Stimulated activated CD8-positive, alpha-beta memory T cell treated with anti-CD3 and anti-CD28 coated beads, Interleukin-4, amount 100 ng/mL, for 24 hours (primary cell): Measurements from ENCODE around the gene COL19A1.

Experiments used
- DNase-seq: peaks from one replicate; pipeline ENCODE4 v3.0.0-alpha.2; 2020; ENCODE audit warnings: low read depth

COL19A1 gene

DNA sequence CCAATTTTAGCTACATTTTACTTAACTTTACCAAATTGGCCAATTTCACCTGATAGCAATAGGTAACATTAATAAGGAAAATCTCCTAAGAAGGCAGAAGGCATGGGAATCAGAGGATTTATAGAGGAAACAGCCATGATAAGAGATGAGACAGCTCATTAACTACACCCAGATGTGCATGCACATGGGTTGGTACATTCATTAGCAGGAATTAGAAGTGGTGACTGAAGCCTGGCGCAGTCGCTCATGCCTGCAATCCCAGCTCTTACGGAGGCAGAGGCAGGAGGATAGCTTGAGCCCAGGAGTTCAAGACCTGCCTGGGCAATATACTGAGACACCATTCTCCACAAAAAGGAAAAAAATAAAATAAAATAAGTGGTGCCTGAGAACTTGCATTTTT, 263.0 kb downstream of the COL19A1 start:
- no peak for DNase-seq

DNA sequence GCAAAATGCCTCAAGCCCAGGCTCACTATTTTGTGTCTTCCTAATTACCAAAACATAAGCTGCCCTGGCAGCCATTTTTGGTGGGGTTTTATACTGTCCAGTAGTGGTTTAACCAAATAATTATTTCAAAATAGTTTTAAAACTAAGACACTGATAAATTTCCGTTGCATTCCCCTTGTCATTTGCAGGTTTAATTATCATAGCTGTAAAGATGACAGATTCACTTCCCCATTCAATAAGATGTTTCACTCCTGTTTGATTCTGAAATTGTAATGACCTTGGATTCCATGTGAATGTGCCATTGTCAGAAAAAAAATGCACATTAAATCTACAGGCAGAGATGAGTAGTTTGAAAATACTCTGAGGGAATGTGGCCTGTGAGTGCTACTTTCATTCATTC, 264.5 kb downstream of the COL19A1 start:
- DNase-seq: no peak

DNA sequence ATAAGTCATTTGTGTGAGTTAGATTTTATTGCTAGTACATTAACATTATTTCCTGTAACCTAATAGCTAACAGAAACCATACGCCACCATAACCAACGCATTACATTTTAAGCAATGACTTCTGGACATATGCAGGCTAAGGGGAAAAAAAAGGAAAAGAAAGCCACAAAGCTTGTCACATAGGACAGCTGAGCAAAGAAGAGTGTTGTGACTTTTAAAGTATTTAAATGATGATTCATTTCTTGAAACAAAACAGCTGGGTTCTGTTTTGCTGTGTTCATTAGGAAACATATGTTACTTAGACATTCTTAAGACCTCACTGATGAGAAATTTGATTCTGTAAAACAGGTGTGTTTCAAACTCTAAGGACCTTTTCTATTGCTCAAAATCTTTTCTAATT, 265.2 kb downstream of the COL19A1 start:
- no peak for DNase-seq

DNA sequence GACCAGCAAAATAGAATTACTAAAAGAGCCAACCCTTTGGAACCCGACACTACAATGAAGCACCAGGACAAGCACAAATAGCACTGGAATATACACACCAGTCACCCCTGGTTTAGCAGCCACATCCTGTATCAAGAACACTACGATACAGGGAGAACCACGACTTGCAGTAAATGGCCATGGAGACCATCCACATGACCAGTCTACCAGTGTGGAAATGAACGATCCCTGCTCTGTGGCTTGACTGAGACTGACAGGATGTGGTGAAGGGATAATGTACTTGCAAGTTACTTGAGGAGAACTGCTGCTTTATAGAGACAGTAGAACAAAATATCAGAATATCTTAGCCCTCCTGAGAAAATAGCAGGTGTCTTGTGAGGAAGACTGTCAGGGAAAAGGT, 266.9 kb downstream of the COL19A1 start:
- no peak for DNase-seq

DNA sequence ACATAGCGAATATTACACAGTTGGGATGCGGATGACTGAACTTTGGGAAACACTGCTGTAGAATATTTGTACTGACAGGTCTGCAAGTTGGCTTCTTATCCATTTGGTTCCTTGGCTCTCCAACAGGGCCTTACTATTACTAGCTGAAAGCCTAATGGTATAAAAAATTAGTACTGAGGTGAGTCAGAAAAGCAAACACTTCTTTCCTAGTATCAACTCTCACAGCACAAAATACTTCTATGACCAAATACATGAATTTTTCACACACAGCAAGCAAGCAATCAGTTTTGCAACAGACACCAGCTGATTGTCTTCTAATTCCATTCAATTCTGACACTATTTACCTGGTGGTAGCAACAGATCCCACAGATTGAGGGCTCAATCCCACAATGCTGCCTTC, 268.2 kb downstream of the COL19A1 start:
- DNase-seq: no peak

DNA sequence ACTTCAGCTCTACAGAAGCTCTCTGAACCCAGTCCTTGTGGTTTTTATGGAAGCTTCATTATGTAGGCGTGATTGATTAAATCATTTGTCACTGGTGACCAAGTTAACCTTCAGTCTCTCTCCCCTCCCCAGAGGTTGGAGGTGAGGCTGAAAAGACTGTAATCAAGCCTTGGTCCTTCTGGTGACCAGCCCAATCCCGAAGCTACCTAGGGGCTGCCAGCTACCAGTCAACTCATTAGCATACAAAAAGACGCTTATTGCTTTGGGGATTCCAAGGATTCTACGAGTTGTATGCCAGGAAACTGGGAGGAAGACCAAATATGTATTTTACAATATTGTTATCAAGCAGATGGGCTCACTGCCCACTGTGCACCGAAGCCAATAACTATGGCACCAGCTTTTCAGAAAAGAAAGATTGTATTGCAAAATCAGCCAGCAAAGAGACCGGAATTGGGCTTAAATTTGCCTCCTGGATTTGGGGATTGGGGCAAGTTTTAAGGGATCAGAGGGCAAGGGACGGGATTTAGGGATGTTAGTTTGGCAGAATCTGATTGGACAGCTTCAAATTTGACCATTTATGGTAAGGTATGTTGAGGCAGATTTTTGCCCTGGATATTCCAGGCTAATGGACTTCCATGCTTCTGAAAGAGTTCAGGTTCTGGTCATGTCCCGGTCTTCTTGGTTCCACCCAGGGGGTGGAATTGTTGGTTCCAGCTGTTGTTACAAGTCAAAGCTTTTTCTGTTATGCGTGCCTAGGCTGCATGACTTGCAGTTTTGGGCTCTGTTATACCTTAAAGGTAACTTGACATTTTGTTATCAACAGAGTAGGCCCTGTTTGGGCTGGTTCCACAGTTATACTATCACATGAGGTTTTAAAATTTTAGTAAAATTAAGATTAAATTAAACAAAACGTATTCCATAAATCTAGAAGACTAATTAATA, 269.1 kb downstream of the COL19A1 start:
- no peak for DNase-seq

DNA sequence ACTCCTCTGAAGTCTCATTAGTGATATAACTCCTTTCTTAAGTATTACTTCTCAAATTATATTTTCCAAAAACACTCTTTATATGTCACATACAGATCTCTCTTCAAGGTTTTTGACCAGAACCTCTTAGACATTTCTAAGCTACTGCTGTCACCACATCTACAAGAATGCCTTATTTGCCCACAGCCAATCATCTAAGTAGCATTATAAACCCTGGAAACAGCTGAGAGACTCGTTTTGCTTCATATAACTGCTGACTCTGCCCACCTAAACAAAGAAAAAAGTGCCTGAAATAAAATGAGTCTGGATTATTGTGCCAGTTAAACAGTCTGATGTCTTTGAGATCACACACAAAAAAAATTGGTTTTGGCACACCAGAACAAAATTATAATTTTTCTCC, 270.6 kb downstream of the COL19A1 start:
- no peak for DNase-seq

DNA sequence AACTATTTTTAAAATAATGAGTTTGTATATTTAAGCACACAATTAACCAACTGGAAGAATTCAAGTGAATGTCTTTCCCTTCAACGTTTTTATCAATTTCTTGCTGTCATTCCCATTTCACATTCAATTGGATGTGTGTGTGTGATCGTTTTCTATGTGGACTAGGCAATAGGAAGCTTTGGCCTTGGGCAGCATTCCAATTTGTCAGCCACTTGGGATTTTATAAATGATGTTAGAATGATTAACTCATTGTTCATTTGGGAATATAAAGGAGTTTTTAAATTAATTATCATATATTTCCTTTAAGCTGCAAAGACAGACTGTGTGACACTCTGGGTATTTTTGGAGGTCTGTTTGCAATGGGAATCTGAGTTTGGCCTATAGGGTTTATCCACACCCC, 274.1 kb downstream of the COL19A1 start:
- no peak for DNase-seq

DNA sequence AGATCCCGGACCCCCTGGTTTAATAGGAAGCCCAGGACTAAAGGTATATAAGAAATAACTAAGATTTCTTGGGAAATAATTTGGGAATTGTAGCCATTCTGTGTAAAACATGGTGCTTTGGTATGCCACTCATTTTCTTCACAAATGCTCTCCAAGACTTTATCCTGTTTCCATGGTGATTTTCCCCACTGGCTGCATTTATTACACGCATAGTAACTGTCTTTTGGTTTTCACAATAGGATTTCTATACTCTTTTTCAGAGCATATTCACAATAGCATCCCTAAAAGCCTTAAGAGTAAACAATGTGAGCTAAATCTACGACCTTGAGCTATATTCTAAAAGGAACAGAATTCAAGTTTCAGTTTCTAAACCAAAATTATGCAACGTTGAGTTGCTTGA, 275.7 kb downstream of the COL19A1 start:
- DNase-seq: no peak

DNA sequence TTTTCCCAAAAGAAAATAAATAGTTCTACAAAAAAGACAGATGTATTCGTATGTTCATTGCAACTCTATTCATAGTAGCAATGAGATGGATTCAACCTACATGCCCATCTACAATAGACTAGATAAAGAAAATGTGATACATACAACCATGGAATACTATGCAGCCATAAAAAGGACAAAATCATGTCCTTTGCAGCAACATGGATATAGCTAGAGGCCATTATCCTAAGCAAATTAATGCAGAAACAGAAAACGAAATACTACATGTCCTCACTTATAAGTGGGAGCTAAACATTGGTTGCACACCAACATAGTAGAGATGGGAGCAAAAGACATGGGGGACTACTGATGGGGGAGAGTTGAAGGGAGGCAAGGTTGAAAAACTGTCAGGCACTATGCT, 278.8 kb downstream of the COL19A1 start:
- no peak for DNase-seq

DNA sequence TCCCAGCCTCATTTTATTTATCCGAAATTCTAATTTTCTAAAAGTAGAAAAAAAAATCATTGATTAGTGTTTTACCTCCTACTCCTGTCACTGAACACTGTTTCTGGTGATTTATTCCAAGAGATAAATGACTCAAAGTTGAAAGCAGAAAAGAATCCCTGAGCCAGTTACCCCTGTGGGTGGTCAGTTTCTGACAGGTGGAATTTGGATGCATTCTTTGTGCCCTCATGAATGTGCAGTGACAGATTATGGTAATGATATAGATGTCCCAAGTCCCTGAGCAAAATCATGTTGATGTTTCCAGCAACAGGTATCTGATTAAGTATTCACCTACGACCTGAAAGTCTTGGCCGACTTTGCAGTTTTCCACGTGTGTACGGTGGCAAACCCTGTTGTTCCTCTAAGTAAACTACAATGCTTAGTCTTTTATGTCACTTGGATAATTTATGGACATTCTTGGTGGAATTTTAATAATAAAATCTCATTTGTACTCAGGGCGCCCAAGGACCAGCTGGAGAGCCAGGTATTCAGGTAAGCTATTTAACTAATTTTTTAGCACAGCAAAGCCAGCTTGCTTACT, 282.9 kb downstream of the COL19A1 start:
- DNase-seq: no peak

DNA sequence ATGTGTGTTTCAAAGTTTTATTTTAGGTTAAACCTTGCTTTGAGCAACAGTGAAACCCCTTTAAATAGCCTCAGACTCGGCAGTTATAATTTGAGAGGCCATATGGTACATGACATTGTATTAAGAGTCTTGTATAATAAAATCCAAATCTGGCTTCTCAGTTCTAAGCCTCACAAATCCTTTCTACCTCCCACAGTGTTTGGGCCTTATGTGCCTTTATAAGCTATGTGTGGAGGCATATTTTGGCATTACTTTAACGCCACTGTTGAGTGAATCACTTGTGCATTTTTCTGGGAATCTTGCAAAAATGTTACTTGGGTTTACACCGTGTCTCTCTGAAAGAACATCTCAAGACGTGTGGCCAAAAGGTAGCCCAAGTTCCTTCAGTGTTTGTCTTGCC, 284.2 kb downstream of the COL19A1 start:
- DNase-seq: no peak

DNA sequence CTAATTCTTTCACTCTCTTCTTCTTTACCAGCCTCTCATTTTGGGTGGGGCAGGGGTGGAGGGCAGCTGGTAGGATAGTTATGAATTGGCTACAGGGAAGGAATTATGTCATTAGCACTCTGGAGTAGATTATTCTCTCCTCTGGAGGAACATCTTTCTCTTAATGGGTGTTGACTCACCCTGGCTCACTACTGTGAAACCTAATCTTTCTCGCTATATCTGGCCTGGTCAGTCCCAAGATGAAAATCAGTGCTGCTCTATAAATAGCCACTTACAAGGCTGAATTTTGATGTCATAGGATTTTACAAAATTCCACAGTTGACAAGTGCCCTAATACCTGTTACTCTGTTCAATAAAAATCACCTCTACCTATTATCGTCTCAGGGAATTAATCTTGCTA, 285.3 kb downstream of the COL19A1 start:
- no peak for DNase-seq

DNA sequence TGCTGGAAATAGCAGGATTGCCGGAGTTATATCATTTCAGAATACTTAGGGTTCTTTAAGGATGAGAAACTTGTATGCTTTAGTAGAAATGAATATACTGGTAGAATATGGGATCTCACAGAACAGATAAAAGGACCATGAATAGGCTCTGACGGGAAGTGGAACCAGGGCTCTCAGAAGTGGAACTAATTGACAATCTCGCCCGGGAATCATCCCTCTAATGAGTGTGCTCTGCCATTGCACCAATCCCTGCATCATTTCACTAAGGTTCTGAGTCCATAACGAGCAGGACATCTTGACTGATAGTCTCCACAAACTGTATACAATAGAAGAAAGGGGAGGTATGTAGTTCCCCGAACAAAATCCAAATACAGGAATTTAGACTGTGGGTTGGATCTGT, 286.4 kb downstream of the COL19A1 start:
- no peak for DNase-seq

DNA sequence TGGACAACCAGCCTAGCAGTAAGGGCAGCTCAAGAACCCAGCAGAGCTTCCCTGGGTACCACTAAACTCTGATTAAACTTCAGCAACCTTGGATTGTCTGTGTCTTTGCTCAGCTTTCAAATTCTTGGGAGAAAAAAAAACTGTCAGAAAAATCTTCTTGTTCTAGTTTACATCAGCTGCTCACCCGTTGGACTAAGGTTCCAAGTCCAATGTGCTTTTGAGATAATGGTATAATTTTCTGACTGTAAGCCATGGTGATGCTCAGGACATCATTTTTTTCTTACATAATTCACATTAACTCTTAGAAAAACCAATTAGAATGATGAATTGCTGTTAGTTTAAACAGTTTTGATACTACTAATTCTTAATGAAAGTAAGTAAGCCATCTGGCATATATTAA, 290.7 kb downstream of the COL19A1 start:
- no peak for DNase-seq

DNA sequence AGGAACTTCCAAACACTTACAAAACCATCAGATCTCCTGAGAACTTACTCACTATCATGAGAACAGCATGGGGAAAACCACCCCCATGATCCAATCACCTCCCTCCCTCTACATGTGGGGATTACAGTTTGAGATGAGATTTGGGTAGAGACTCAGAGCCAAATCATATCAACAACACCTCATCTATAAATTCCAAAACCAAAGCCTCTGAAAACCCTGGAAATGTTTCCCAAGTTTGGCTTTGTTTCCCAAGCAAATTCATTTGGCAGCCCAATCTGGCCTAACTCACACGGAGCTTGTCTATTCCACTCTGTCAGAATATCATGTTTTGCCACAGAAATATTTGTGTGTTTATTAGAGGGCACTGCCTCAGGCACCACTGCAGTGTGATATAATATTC, 293.9 kb downstream of the COL19A1 start:
- DNase-seq: no peak

DNA sequence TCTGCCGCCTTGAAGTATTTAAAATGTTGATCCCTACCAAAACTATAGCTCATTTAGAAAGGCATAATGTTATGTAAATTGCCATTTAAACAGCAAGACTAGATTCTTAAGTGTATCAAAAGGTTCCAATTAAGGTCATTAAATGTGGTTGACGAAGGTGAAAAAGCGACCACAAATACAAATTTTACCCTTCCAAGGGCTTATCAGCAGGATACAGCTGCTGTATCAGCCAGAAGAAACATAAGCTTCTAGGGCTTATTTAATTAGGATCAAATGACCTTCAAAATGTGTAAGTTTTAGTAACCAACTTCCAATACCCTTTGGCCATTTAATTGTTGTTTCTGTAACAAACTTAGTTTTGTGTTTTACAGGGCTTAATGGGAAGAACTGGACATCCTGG, 296.6 kb downstream of the COL19A1 start:
- no peak for DNase-seq

DNA sequence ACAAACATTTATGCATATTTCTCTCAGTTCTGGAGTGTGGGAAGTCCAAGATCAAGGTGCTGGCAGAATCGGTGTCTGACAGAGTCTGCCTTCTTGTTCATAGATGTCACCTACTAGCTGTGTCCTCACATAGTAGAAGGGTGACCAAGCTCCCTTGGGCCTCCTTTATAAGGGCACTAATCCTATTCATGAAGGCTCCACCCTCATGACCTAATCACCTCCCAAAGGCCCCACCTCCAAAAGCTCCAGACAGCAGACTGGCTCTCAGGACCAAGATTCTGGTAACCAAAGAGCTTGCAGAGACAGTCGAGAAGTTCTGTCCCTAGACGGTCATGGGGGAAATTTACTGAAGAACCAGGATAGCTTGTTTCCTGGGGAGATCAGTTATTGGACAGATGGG, 297.4 kb downstream of the COL19A1 start:
- no peak for DNase-seq

DNA sequence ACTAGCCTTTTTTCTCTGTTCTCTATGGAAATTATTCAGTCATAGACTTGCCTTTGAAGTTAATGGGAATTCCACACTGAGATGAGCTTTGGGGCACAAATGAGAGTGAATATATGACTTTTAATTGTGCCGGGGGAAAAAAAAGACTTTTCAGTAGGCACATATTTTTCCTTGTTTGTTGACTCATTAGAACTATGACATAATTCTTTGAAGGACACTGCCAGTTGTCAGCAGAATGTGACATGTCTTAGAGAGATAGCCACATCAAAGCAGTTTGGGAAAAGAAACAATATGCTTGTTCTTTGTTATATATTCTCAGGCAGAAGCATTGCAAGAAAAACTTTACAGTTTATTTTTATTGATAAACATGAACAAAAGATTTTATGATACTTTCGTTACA, 298.2 kb downstream of the COL19A1 start:
- DNase-seq: no peak

DNA sequence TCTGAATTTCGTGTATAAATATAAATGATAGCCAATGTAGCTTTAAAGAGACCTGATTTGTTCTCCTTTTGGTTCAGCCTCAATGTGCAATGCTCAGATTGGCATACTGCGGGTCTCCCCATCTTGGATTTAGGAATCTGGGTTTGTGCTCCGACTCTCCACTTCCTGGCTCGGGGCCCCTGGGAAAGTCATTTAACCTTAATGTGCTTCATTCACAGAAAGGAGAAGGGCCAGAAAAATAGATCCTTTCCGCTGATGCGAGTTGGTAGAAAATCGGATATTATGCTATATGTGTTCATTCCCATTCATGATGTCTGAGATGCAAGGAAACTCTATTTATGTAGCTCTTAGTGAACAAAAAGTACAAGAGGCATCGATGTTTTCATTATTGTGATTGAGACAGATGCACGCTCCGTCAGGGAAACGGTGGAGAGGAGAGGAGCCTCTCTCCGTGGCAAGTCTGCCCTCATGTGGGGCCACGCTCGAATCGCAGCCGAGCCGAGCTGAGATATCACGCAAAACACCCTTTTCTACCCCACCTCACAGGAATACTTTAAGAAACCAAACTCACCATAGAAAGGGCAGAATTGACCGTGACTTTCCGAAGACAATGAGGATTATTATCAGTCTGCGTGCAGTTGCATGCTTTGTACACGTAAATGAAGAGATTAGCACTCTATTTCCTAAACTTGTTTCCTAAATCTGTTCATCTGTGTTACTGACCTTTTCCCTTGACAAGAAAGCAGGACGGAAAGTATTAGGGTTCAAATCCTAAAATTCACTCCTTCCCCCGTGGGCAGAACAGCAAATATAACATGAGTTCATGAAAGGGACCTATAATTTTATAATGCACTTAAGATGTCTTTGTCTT, 300.0 kb downstream of the COL19A1 start:
- DNase-seq: no peak

DNA sequence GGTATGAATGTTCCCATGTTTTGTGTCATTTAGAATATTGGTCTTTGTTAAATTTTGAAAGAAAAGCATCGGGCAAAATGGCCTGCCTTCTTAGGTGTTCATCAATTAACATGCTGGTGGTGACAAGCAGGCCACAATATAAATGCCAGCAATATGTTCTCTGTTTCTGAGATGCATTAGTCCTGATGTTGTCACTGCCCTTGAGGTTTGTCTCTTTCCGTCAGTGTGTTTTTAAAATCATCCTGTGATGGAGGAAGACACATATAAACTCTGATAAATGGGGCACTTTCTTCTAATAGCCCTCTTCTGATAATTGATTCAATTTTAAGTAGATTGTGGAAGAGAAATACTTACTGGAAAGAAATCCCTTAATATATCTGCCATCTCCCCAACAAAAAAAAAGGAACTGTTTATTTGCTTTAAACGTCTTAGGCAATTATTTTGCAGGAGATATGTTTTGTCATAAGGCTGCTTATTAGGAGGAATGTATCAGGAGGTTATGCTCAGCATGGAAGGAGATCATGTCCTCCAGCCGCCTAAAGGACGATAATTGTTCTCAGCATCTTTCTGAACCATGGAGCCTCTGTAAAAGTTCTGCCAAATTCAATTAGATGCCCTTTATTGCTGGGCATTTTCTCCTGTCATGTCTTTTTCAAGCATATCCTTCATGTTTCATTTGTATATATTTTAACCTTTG, 302.5 kb downstream of the COL19A1 start:
- no peak for DNase-seq

DNA sequence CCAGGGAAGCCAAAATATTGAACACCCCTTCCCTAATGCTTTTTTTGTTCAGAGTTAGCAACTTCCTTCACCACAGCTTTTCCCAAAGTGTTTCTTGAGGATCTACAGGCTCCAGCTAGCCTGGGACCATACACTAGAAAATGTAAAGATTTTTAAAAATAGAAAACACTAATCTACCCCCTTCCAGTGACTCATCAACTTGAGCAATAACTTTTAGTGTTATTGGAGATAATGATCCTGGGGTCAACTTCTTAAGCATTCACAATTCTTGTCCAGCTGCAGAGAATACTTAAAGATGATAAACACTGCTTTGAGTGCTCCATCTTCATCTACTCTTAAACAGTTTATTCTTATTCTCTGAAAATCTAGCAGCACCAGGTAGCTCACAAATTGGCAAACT, 304.9 kb downstream of the COL19A1 start:
- DNase-seq: no peak
